Measurements from ENCODE around the gene HECTD1.

Gene HECTD1

DNA sequence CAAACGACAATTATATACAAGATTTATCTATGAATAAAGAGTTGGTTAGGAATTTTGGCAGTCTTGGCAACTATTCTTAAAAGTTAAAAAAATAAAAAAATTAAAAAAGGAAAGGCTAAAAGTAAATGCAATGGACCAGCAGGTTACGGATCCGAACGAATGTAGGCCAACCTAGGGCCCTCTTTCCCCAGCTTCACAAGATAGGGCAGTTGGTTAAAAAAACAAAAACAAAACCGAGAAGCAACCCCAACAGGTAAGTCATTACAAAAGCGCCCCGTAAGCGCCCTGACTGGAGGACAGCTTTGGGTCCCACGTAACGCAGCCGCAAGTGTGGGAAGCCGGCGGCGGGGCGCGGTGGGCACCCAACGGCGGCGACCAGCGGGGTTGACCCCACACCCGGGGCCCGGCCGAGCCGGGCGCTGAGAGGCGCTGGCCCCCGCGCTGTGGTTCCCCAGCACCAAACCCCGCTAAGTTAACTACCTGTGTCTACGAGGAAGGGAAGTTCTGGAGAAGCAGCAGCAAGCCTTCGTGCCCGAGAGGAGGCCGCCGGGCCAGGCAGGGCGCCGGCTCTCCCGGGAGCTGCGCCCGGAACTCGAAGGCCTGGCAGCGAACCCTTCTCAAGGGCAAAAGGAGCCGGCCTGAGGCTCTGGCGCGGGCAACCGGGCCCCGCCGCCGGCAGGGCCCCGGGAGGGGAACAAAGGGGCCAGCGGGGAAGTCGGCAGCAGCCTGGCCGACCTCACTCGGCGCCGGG, 882 bp downstream of the HECTD1 start:
- TF ChIP-seq CEBPB (IDR thresholded peaks at IDR 0.05) (no peak), REST (IDR thresholded peaks at IDR 0.05; ENCODE audit: low read depth) (no peak; the same call in 1 of the 2 replicates), USF1 (IDR thresholded peaks at IDR 0.05) (no peak), EGR1 (IDR thresholded peaks at IDR 0.05) (no peak), ZBTB7A (IDR thresholded peaks at IDR 0.05; ENCODE audit: low read depth) (no peak), TAF1 (IDR thresholded peaks at IDR 0.05; ENCODE audit: low read depth) (no peak), EP300 (IDR thresholded peaks at IDR 0.05; ENCODE audit: borderline replicate concordance) (no peak), MAX (IDR thresholded peaks at IDR 0.05) (no peak), CREB1 (IDR thresholded peaks at IDR 0.05; ENCODE audit: low read depth) (no peak), YY1 (IDR thresholded peaks at IDR 0.05; ENCODE audit: low read depth) (no peak), NFIC (IDR thresholded peaks at IDR 0.05) (no peak), TCF12 (IDR thresholded peaks at IDR 0.05; ENCODE audit: low read depth) (no peak), FOXM1 (IDR thresholded peaks at IDR 0.05; ENCODE audit: borderline replicate concordance, low read depth) (no peak), RAD21 (IDR thresholded peaks at IDR 0.05; ENCODE audit: low read depth) (no peak), TEAD4 (IDR thresholded peaks at IDR 0.05) (no peak)

DNA sequence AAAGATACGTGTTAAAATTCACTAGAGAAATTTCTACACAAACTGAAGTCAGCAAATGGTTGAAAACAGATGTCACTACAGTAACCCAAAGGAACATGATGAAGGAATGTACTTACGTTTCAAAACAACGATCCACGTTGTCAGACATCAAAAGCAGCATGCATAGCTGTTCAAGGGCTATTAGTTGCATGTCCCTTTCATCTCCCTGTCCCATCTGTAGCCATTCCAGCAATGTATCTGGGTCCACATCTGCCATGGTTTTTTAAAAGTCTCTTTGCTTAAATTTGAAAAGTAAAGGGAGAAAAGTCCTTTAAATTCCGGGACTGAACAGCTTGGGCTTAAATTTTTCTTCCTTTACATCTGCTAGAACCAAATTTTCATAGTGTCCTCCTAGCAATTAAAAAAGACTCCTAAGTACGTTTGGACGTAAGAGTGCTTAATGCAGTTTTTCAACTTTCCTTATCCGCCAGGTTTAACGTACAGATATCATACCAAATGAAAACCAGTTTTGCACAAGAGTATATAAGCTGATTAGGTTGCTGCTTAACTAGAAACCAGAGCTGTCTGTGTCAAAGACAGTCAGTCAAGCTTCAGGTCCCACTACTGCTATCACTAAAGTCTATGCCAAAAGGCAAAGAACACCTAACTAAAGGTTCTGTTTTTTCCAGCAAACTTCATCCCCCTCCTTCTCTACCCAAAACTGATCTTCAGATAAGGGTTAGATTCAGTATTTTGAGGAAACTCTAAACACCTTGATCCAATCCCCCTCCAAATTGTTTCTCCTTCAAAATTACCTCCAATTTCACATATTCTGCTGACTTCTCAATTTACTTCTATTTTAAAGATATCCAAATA, 1.7 kb downstream of the HECTD1 start:
- TF ChIP-seq EGR1 (IDR thresholded peaks at IDR 0.05), result no peak
- no peak for TF ChIP-seq NFIC (IDR thresholded peaks at IDR 0.05)
- no peak for TF ChIP-seq RAD21 (IDR thresholded peaks at IDR 0.05; ENCODE audit: low read depth)
- no peak for TF ChIP-seq ZBTB7A (IDR thresholded peaks at IDR 0.05; ENCODE audit: low read depth)
- TF ChIP-seq TAF1 (IDR thresholded peaks at IDR 0.05; ENCODE audit: low read depth), result no peak
- no peak for TF ChIP-seq CEBPB (IDR thresholded peaks at IDR 0.05)
- TF ChIP-seq TEAD4 (IDR thresholded peaks at IDR 0.05), result no peak
- TF ChIP-seq REST (IDR thresholded peaks at IDR 0.05; ENCODE audit: low read depth), result no peak
- TF ChIP-seq EP300 (IDR thresholded peaks at IDR 0.05; ENCODE audit: borderline replicate concordance), result no peak
- TF ChIP-seq FOXM1 (IDR thresholded peaks at IDR 0.05; ENCODE audit: borderline replicate concordance, low read depth), result no peak
- no peak for TF ChIP-seq TCF12 (IDR thresholded peaks at IDR 0.05; ENCODE audit: low read depth)
- no peak for TF ChIP-seq CREB1 (IDR thresholded peaks at IDR 0.05; ENCODE audit: low read depth)
- TF ChIP-seq YY1 (IDR thresholded peaks at IDR 0.05; ENCODE audit: low read depth), result no peak
- TF ChIP-seq USF1 (IDR thresholded peaks at IDR 0.05), result no peak
- TF ChIP-seq MAX (IDR thresholded peaks at IDR 0.05), result no peak

DNA sequence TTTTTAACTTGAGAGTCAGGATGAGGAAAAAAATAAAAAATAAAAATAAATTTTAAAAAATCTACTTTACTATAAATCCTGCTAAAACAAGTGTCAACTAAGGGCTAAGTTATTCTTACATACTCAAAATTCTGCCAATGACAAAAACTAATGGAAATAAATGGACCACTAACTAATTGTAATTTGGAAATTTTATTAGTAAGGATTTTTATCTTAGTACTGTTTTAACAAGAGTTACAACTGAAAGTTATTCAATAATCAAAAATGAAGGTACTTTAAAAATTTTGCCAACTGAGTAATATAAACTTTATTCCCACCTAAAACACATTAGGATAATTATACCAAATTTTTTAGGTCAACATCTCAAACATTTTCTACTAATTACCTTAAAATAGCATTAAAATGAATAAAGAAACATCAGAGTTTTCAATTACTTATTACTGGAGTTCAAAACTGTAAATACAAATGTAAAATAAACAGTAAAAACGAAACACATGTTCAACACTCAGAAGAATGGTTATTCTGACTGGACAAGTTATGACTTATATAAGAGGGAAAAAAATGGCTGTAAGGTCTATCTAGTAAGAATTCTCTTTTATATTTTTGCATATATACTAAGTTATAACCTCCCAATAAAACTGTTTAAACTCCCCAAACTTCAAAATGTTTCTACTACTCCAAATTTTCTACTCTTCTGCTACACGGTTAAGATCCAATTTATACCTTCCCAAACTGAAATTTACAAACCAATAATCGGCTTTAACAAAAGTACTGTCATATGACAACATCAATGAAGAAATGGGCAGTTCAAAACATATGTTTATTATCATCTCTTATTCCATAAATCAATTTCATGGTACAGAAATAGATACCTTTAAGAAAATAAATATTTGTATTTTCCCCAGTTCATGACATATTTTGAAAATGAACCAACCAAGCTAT, 2.7 kb downstream of the HECTD1 start:
- TF ChIP-seq USF1 (IDR thresholded peaks at IDR 0.05) (no peak), EGR1 (IDR thresholded peaks at IDR 0.05) (no peak), MAX (IDR thresholded peaks at IDR 0.05) (no peak), RAD21 (IDR thresholded peaks at IDR 0.05; ENCODE audit: low read depth) (no peak), TCF12 (IDR thresholded peaks at IDR 0.05; ENCODE audit: low read depth) (no peak)

DNA sequence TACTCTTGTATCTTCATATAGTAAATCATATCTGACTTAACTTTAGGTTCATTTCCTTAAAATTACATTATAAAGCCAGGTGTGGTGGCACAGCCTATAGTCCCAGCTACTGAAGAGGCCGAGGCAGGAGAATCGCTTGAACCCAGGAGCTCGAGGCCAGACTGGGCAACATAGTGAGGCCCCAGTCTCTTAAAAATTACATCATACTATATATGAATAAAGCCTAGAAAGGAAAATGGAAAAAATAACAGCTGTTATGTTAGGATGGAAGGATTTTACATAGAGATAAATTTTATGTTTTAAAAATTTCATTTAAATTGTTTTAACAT, 4.2 kb downstream of the HECTD1 start:
- TF ChIP-seq EP300 (IDR thresholded peaks at IDR 0.05; ENCODE audit: borderline replicate concordance) (no peak), MAX (IDR thresholded peaks at IDR 0.05) (no peak), CREB1 (IDR thresholded peaks at IDR 0.05; ENCODE audit: low read depth) (no peak), EGR1 (IDR thresholded peaks at IDR 0.05) (no peak), TCF12 (IDR thresholded peaks at IDR 0.05; ENCODE audit: low read depth) (no peak), ZBTB7A (IDR thresholded peaks at IDR 0.05; ENCODE audit: low read depth) (no peak)
